MCF 10A (cell line): ENCODE data around the gene INTS15. TPM values are rescaled to one million over a fixed set of nuclear protein-coding genes. Genes with fewer than 3 reads are reported as not detected.

ENCODE experiments used
- BruUV-seq: library from RNA; stranded (reverse); fragments of 400-500 nt; replicated peaks from 2 replicates; lab custom pipeline; 2021; lab: Mats Ljungman, UMichigan
- CTCF ChIA-PET: fragments of 300-600 bp; sonication (Branson Sonifier 250); formaldehyde crosslinking; extraction: SDS; loops from one replicate; lab custom pipeline; 2021; ENCODE audit warnings: antibody characterized with exemption, inconsistent platforms; lab: Yijun Ruan, JAX
- POLR2A ChIA-PET: fragments of 300-600, 350-650 bp; sonication (Branson Sonifier 250); formaldehyde crosslinking; extraction: SDS; loops from one replicate; lab custom pipeline; 2020; ENCODE audit warnings: antibody characterized with exemption, inconsistent platforms; lab: Yijun Ruan, JAX
- DNase-seq: peaks from one replicate; pipeline ENCODE4 v3.0.0-alpha.2; 2018; ENCODE audit not compliant: unreplicated experiment
- H3K27ac Mint-ChIP-seq: one replicate; pipeline ENCODE4 v1.8.0; 2022; ENCODE audit warnings: mild to moderate bottlenecking, low read depth, mixed read lengths; ENCODE audit not compliant: unreplicated experiment
- H3K27me3 Mint-ChIP-seq: one replicate; pipeline ENCODE4 v1.8.0; 2022; ENCODE audit warnings: mixed read lengths; ENCODE audit not compliant: insufficient read depth, unreplicated experiment
- H3K36me3 Mint-ChIP-seq: one replicate; pipeline ENCODE4 v1.8.0; 2022; ENCODE audit warnings: mild to moderate bottlenecking, moderate library complexity, mixed read lengths; ENCODE audit not compliant: insufficient read depth, unreplicated experiment
- H3K4me1 Mint-ChIP-seq: one replicate; pipeline ENCODE4 v1.8.0; 2022; ENCODE audit warnings: mixed read lengths; ENCODE audit not compliant: insufficient read depth, unreplicated experiment
- H3K4me3 Mint-ChIP-seq: one replicate; pipeline ENCODE4 v1.8.0; 2022; ENCODE audit warnings: mild to moderate bottlenecking, moderate library complexity, mixed read lengths; ENCODE audit not compliant: unreplicated experiment
- H3K9me3 Mint-ChIP-seq: one replicate; pipeline ENCODE4 v1.8.0; 2022; ENCODE audit warnings: mixed read lengths; ENCODE audit not compliant: unreplicated experiment
- intact Hi-C: fragments of 100-400 bp; cut with micrococcal nuclease; formaldehyde crosslinking; loops from 2 replicates; pipeline ENCODE4 v1.14.1; 2022
- total RNA-seq: library from RNA; stranded (reverse); gene quantifications from 2 replicates; pipeline ENCODE4 v1.2.3, GENCODE V29; 2022
- TF ChIP-seq, protein P1 (sequence below): fragments of 200-600 bp; IDR thresholded peaks from one replicate; pipeline ENCODE4 v1.8.0; 2022; ENCODE audit warnings: antibody characterized with exemption, mild to moderate bottlenecking; ENCODE audit not compliant: unreplicated experiment

INTS15 gene
- total RNA-seq, 1 experiment from 2014 or later = 26.5 TPM

DNA sequence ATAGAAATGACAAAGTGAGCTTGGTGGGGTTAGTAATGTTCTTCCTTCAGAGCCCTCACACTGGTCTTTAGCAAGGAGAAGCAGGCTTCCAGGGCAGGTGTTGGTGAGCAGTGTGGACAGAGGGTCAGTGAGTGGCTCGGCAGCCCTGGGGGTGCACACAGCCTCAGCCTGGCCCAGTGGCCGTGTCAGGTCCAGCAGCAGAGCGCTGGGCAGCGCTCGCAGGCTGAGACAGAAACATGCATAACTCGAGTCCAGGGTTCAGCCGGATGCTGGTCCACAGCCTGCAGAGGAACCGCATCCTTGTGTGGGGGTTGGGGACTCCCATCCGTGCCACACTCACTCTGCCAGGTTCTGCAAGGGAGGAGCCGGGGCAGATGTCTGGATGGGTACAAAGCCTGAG lies 14.6 kb downstream of the INTS15 start:
- TF ChIP-seq, protein P1, sequence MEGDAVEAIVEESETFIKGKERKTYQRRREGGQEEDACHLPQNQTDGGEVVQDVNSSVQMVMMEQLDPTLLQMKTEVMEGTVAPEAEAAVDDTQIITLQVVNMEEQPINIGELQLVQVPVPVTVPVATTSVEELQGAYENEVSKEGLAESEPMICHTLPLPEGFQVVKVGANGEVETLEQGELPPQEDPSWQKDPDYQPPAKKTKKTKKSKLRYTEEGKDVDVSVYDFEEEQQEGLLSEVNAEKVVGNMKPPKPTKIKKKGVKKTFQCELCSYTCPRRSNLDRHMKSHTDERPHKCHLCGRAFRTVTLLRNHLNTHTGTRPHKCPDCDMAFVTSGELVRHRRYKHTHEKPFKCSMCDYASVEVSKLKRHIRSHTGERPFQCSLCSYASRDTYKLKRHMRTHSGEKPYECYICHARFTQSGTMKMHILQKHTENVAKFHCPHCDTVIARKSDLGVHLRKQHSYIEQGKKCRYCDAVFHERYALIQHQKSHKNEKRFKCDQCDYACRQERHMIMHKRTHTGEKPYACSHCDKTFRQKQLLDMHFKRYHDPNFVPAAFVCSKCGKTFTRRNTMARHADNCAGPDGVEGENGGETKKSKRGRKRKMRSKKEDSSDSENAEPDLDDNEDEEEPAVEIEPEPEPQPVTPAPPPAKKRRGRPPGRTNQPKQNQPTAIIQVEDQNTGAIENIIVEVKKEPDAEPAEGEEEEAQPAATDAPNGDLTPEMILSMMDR = no peak
- no TSS peak for BruUV-seq
- no peaks in the 10 kb centered on the region for H3K9me3 Mint-ChIP-seq

GRCh38 chr7:6606866-6607583 lies 17.2 kb downstream of the INTS15 start:
- CTCF ChIA-PET = no interaction called here
- H3K27me3 Mint-ChIP-seq = no peaks in the 10 kb centered on the region

More for the DNA sequence above, 14.6 kb downstream of the INTS15 start:
- Mint-ChIP-seq H3K27me3 (no peaks in the 10 kb centered on the region), H3K36me3 (peaks cover 50% of the 10 kb centered on the region), H3K27ac (no peak overlapping the region), H3K4me3 (no peak overlapping the region), H3K4me1 (no peaks in the 10 kb centered on the region)
- intact Hi-C loops = no loop called here
- no peak for DNase-seq
- POLR2A ChIA-PET = no interaction called here
- CTCF ChIA-PET = interaction anchor here (0.7 to 1.6 kb wide), 2 partner anchors 15 to 161 kb away, joined by 3 read pairs; partner anchors contain the start of gene INTS15

GRCh38 chr7:6607651-6608051 lies 17.8 kb downstream of the INTS15 start:
- DNase-seq = no peak
- H3K4me1 Mint-ChIP-seq = no peaks in the 10 kb centered on the region
- BruUV-seq = no TSS peak
- H3K36me3 Mint-ChIP-seq = peaks cover 26% of the 10 kb centered on the region
- POLR2A ChIA-PET = no interaction called here
- peaks cover 4% of the 10 kb centered on the region for H3K27me3 Mint-ChIP-seq
- TF ChIP-seq, protein P1 = no peak
- no peak overlapping the region for H3K27ac Mint-ChIP-seq
- intact Hi-C loops = no loop called here
- H3K4me3 Mint-ChIP-seq = no peak overlapping the region
- CTCF ChIA-PET = no interaction called here
- no peaks in the 10 kb centered on the region for H3K9me3 Mint-ChIP-seq

More at GRCh38 chr7:6606866-6607583, 17.2 kb downstream of the INTS15 start:
- Mint-ChIP-seq H3K9me3 (no peaks in the 10 kb centered on the region), H3K4me1 (no peaks in the 10 kb centered on the region), H3K27ac (no peak overlapping the region), H3K4me3 (no peak overlapping the region), H3K36me3 (peaks cover 33% of the 10 kb centered on the region)
- TF ChIP-seq, protein P1 = no peak
- BruUV-seq = no TSS peak
- no peak for DNase-seq
- intact Hi-C loops = no loop called here
- POLR2A ChIA-PET = no interaction called here

GRCh38 chr7:6608081-6608480 lies 18.3 kb downstream of the INTS15 start:
- no peak overlapping the region for H3K4me3 Mint-ChIP-seq
- intact Hi-C loops = no loop called here
- ChIA-PET POLR2A (no interaction called here), CTCF (interaction anchor here (1.8 kb wide), 1 partner anchor 18 kb away, joined by 8 read pairs; the partner anchor contains the start of gene INTS15)
- no peak for DNase-seq
- H3K9me3 Mint-ChIP-seq = no peaks in the 10 kb centered on the region
- TF ChIP-seq, protein P1 = no peak
- TSS peak; percentile 52 for BruUV-seq
- H3K27me3 Mint-ChIP-seq = peaks cover 8% of the 10 kb centered on the region
- peaks cover 22% of the 10 kb centered on the region for H3K36me3 Mint-ChIP-seq
- no peak overlapping the region for H3K27ac Mint-ChIP-seq
- H3K4me1 Mint-ChIP-seq = no peaks in the 10 kb centered on the region
